ENCODE results near the gene OTUD3. TPM values are rescaled to one million over a fixed set of nuclear protein-coding genes. Genes with fewer than 3 reads are reported as not detected.

The OTUD3 gene
- total and polyA plus RNA-seq, 9 of the 15 experiments (the other 6 are each of a cell fraction or from before 2014, with no cell fraction given), result 2.0 to 16.6 (median 11.0) TPM

DNA sequence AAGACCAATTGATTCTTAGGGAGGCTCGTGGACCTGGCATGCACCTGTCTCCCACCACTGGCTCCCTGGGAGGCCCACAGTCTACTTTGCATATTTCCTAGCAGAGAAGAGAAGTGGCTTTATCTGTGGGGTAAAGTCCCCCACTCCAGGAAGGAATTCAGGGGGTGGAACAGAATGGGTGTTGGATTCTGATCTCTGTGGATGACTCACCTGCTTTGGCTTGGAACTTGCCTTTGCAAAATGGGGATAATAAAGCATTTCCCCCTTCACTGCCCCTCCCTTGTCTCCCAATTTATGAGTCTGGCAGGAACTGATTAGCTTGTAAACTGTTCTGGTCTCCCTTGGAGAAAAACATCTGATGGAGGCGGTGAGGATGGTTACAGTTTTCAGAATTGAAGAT is 21.2 kb upstream of the OTUD3 start (continued):
- TF ChIP-seq, protein P1, sequence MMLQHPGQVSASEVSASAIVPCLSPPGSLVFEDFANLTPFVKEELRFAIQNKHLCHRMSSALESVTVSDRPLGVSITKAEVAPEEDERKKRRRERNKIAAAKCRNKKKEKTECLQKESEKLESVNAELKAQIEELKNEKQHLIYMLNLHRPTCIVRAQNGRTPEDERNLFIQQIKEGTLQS (IDR thresholded peaks at IDR 0.05), result peak; percentile 87
- TF ChIP-seq, protein P1 (CRISPR knock-in tag; conservative IDR thresholded peaks at IDR 0.05), result no peak
- peak; percentile 52 for TF ChIP-seq STAT5A (IDR thresholded peaks at IDR 0.05; ENCODE audit: borderline replicate concordance, low read length)
- TF ChIP-seq PHB (CRISPR knock-in tag; IDR thresholded peaks at IDR 0.05), result no peak
- no peak for TF ChIP-seq MAFG (tag; conservative IDR thresholded peaks at IDR 0.05)
- no peak for TF ChIP-seq ZNF12 (CRISPR knock-in tag; IDR thresholded peaks at IDR 0.05)
- TF ChIP-seq NRF1 (conservative IDR thresholded peaks at IDR 0.05 in 1 of 2, IDR thresholded peaks at IDR 0.05 in 1 of 2), result no peak
- TF ChIP-seq, protein P2, sequence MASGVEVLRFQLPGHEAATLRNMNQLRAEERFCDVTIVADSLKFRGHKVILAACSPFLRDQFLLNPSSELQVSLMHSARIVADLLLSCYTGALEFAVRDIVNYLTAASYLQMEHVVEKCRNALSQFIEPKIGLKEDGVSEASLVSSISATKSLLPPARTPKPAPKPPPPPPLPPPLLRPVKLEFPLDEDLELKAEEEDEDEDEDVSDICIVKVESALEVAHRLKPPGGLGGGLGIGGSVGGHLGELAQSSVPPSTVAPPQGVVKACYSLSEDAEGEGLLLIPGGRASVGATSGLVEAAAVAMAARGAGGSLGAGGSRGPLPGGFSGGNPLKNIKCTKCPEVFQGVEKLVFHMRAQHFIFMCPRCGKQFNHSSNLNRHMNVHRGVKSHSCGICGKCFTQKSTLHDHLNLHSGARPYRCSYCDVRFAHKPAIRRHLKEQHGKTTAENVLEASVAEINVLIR (CRISPR knock-in tag; IDR thresholded peaks at IDR 0.05), result no peak
- no peak for TF ChIP-seq FIP1L1 (IDR thresholded peaks at IDR 0.05; ENCODE audit: low read depth, low read length, poor library complexity, severe bottlenecking)
- TF ChIP-seq, protein P3, sequence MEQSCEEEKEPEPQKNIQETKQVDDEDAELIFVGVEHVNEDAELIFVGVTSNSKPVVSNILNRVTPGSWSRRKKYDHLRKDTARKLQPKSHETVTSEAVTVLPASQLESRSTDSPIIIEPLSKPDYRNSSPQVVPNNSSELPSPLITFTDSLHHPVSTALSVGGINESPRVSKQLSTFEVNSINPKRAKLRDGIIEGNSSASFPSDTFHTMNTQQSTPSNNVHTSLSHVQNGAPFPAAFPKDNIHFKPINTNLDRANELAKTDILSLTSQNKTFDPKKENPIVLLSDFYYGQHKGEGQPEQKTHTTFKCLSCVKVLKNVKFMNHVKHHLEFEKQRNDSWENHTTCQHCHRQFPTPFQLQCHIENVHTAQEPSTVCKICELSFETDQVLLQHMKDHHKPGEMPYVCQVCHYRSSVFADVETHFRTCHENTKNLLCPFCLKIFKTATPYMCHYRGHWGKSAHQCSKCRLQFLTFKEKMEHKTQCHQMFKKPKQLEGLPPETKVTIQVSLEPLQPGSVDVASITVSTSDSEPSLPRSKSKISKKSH (CRISPR knock-in tag; IDR thresholded peaks at IDR 0.05), result no peak
- no peak for TF ChIP-seq FOXP1 (CRISPR knock-in tag; IDR thresholded peaks at IDR 0.05)
- TF ChIP-seq CHCHD3 (CRISPR knock-in tag; IDR thresholded peaks at IDR 0.05), result no peak
- TF ChIP-seq MEF2D (tag; conservative IDR thresholded peaks at IDR 0.05; ENCODE audit: low read depth), result no peak
- TF ChIP-seq, protein P4, sequence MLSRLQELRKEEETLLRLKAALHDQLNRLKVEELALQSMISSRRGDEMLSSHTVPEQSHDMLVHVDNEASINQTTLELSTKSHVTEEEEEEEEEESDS (CRISPR knock-in tag; IDR thresholded peaks at IDR 0.05), result no peak
- no peak for TF ChIP-seq SIN3A (IDR thresholded peaks at IDR 0.05; ENCODE audit: borderline replicate concordance in 2 of 2, control insufficient read depth in 1 of 2, low read depth in 2 of 2, low read length in 2 of 2)
- TF ChIP-seq FOXK1 (CRISPR knock-in tag; IDR thresholded peaks at IDR 0.05; ENCODE audit: borderline replicate concordance), result no peak
- TF ChIP-seq NCOA2 (IDR thresholded peaks at IDR 0.05; ENCODE audit: partially characterized antibody in 2 of 2), result no peak
- no peak for TF ChIP-seq EWSR1 (IDR thresholded peaks at IDR 0.05; ENCODE audit: borderline replicate concordance, low read depth, partially characterized antibody)
- TF ChIP-seq, protein P5, sequence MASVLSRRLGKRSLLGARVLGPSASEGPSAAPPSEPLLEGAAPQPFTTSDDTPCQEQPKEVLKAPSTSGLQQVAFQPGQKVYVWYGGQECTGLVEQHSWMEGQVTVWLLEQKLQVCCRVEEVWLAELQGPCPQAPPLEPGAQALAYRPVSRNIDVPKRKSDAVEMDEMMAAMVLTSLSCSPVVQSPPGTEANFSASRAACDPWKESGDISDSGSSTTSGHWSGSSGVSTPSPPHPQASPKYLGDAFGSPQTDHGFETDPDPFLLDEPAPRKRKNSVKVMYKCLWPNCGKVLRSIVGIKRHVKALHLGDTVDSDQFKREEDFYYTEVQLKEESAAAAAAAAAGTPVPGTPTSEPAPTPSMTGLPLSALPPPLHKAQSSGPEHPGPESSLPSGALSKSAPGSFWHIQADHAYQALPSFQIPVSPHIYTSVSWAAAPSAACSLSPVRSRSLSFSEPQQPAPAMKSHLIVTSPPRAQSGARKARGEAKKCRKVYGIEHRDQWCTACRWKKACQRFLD (CRISPR knock-in tag; IDR thresholded peaks at IDR 0.05), result no peak
- TF ChIP-seq PTTG1 (tag; IDR thresholded peaks at IDR 0.05; ENCODE audit: low read depth), result no peak
- TF ChIP-seq NR2C1 (IDR thresholded peaks at IDR 0.05), result no peak
- TF ChIP-seq NR2C1 (tag; IDR thresholded peaks at IDR 0.05), result no peak
- TF ChIP-seq HMG20B (CRISPR knock-in tag; IDR thresholded peaks at IDR 0.05), result no peak
- TF ChIP-seq ZNF436 (CRISPR knock-in tag; IDR thresholded peaks at IDR 0.05), result no peak
- TF ChIP-seq ZNF830 (CRISPR knock-in tag; IDR thresholded peaks at IDR 0.05), result no peak
- TF ChIP-seq RUNX1 (IDR thresholded peaks at IDR 0.05; ENCODE audit: low read depth), result no peak
- no peak for TF ChIP-seq ZFP36 (IDR thresholded peaks at IDR 0.05; ENCODE audit: low read depth, low read length, partially characterized antibody)
